CD1c-positive myeloid dendritic cell (primary cell): ENCODE data around the gene SYT15B.
"Not testable (repeated sequence)": the region's sequence is repeated elsewhere in the genome, so short reads cannot be mapped to it uniquely, and the experiment has no call there.

Source experiments
- DNase-seq: peaks from one replicate; pipeline ENCODE4 v3.0.0-alpha.2; 2016; ENCODE audit errors: extremely low spot score

SYT15B gene

GRCh38 chr10:47725740-47726139 lies 37.7 kb downstream of the SYT15B start:
- DNase-seq = not testable (repeated sequence)

GRCh38 chr10:47725047-47725446 lies 38.3 kb downstream of the SYT15B start:
- DNase-seq = not testable (repeated sequence)

GRCh38 chr10:47724119-47724518 lies 39.3 kb downstream of the SYT15B start:
- DNase-seq = not testable (repeated sequence)

- not testable (repeated sequence) for DNase-seq
Measured at GRCh38 chr10:47723362-47723761, 40.0 kb downstream of the SYT15B start.

GRCh38 chr10:47717011-47717769 lies 46.2 kb downstream of the SYT15B start:
- DNase-seq = not testable (repeated sequence)
